Fibroblast of pulmonary artery (primary cell): ENCODE data around the gene SLC35A5.
A peak's percentile ranks its signal among the peaks of the same experiment; 100 is the strongest.
"Not testable (repeated sequence)": the region's sequence is repeated elsewhere in the genome, so short reads cannot be mapped to it uniquely, and the experiment has no call there.

Source experiments
- DNase-seq: peaks from one replicate; pipeline ENCODE4 v3.0.0-alpha.2; 2010; ENCODE audit warnings: low read depth
- H3K4me3 ChIP-seq: replicated peaks from 2 replicates; pipeline ENCODE4 v1.5.1; 2011; ENCODE audit warnings: low read depth, mild to moderate bottlenecking, control low read depth, low read length, moderate library complexity
- CTCF ChIP-seq: IDR thresholded peaks from 2 replicates; pipeline ENCODE4 v1.5.1; 2011; ENCODE audit warnings: mild to moderate bottlenecking, control low read depth, low read length, inconsistent platforms; ENCODE audit errors: missing control alignments

SLC35A5 gene

DNA sequence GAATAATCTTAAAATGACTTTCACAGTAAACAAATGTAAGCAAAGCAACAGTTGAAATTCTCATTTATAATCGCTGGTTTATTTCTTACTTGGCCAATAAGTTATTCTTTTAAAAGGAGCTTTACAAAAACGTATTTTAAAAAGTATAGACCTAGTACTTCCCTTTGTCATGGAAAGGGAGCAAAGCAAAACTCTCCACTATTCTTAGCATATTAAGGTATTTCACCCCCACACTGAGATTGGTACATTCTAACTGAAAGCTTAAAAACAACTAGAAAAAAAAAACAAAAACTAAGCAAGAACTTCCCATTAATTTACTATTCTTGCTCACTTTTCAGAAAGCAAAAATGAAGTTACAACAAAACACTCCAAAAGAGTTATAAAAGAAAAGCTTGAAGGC lies 1.5 kb upstream of the SLC35A5 start:
- TF ChIP-seq CTCF = no peak
- H3K4me3 ChIP-seq = peak overlapping the region; percentile 83
- peak; percentile 18 for DNase-seq

- peak; percentile 89 for DNase-seq
- no peak for TF ChIP-seq CTCF
- H3K4me3 ChIP-seq = peak overlapping the region; percentile 83
These were observed 943 bp upstream of the SLC35A5 start for GRCh38 chr3:112560721-112561483.

DNA sequence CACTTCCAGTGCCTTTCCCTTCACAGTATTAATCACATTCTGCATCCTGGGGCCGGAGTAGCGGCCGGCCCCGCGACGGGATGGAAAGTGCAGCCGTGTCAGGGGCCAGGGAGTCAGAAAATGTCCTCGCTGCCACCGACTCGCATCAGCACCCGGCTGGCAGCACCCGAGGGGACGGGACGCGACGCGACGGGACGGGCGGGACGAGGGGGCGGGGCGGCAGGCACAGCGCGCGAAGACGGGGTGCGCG lies 436 bp upstream of the SLC35A5 start:
- no peak for DNase-seq
- TF ChIP-seq CTCF = no peak
- H3K4me3 ChIP-seq = peak overlapping the region; percentile 83

DNA sequence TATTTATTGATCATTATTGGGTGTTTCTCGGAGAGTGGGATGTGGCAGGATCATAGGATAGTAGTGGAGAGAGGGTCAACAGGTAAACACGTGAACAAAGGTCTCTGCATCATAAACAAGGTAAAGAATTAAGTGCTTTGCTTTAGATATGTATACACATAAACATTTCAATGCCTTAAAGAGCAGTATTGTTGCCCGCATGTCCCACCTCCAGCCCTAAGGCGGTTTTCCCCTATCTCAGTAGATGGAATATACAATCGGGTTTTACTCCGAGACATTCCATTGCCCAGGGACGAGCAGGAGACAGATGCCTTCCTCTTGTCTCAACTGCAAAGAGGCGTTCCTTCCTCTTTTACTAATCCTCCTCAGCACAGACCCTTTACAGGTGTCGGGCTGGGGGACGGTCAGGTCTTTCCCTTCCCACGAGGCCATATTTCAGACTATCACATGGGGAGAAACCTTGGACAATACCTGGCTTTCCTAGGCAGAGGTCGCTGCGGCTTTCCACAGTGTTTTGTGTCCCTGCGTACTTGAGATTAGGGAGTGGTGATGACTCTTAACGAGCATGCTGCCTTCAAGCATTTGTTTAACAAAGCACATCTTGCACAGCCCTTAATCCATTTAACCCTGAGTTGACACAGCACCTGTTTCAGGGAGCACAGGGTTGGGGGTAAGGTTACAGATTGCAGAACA lies 2.5 kb downstream of the SLC35A5 start:
- DNase-seq, H3K4me3 ChIP-seq: not testable (repeated sequence)

DNA sequence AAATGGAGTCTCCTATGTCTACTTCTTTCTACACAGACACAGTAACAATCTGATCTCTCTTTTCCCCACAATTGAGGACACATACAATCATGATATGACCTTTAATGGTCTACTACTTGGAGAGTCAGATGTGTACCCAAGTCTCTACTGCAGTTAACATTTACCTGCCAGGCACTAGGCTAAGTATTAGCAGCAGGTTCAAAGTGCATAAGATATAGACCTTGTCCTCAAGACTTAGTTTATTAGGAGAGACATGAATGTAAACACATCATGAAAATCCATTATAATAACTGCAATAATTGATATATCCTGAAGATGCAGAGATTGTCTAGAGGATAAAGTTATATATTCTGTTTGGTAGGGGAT lies 3.1 kb downstream of the SLC35A5 start:
- DNase-seq = no peak
- H3K4me3 ChIP-seq = no peak overlapping the region
- no peak for TF ChIP-seq CTCF

- TF ChIP-seq CTCF = no peak
- no peak overlapping the region for H3K4me3 ChIP-seq
- peak; percentile 16 for DNase-seq
These were observed 6.8 kb downstream of the SLC35A5 start for GRCh38 chr3:112568642-112569041.

GRCh38 chr3:112569265-112569664 lies 7.4 kb downstream of the SLC35A5 start:
- H3K4me3 ChIP-seq = no peak overlapping the region
- no peak for DNase-seq
- no peak for TF ChIP-seq CTCF
